GM12892 (cell line): ENCODE results near the gene ABCA5.
A peak's percentile ranks its signal among the peaks of the same experiment; 100 is the strongest.
"Not testable (repeated sequence)": the region's sequence is repeated elsewhere in the genome, so short reads cannot be mapped to it uniquely, and the experiment has no call there.

Experiments
- DNase-seq: peaks from one replicate; pipeline ENCODE4 v3.0.0; 2011; ENCODE audit not compliant: insufficient read length
- FAIRE-seq: peaks from 2 replicates; lab custom pipeline; 2011; peaks lifted over from hg19 to GRCh38; lab: Jason Lieb, UNC
- POLR2A ChIP-seq: IDR thresholded peaks from 2 replicates; pipeline ENCODE4 v1.6.1; 2011; ENCODE audit warnings: low read depth, low read length, control low read depth
- POLR2AphosphoS5 ChIP-seq: IDR thresholded peaks from 2 replicates; pipeline ENCODE4 v1.6.1; 2011; ENCODE audit warnings: low read depth, low read length, control low read depth
- TAF1 ChIP-seq: IDR thresholded peaks from 2 replicates; pipeline ENCODE4 v1.6.1; 2011; ENCODE audit warnings: low read depth, mild to moderate bottlenecking, control low read depth, low read length, borderline replicate concordance

ABCA5 gene

DNA sequence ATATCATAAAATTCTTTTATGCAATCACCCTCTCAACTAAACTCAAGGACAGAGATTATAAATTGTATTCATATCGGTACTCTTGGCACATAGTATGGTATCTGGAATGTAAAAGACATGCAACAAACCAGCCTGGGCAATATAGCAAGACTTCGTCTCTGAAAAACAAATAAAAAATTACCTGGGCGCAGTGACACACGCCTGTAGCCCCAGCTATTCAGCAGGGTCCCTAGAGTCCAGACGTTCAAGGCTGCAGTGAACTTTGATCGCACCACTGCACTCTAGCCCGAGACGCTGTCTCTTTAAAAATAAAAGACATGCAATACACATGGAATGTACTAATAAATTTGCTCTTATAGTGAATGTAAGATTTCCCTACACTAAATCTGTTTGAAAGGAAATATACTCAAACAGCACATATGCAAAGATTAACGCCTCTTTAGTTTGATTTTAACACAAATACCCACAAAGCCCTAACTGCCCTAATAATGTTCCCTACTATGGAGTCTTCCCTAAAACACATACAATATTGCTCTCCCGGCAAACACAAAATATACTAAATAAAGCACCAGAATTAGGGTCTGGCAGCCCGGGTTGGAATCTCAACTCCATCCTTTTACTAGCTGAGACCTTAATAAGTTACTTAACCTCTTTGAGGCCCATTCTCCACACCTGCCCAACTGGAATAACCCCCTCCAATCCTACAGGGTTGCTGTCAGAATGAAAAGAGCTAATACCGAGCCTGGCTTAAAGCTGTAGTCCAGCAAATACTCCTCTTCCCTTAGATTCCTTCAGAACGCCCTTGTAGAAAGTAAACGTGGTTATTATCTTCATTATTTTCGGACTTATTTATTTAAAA, 1.2 kb downstream of the ABCA5 start:
- no peak for DNase-seq
- TF ChIP-seq TAF1 (no peak), POLR2A (no peak)
- FAIRE-seq = peak; percentile 24

DNA sequence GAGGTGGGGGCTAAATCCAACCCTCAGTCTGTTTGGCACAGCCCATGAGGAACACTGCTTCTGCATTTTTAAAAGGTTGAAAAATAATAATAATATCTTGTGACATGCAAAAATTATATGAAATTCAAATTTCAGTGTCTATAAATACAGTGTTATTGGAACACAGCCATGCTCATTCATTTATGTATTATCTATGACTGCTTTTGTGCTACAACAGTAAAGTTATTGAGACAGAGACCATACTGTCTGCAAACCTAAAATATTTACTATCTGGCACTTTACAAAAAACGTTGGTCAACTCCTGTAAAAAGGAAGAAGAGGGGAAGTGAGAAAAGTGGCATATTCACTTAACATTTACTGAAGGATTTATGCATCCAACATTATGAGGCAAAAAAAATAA, 3.1 kb downstream of the ABCA5 start:
- no peak for FAIRE-seq
- TF ChIP-seq TAF1 = no peak
- no peak for TF ChIP-seq POLR2A
- no peak for TF ChIP-seq POLR2AphosphoS5
- no peak for DNase-seq

DNA sequence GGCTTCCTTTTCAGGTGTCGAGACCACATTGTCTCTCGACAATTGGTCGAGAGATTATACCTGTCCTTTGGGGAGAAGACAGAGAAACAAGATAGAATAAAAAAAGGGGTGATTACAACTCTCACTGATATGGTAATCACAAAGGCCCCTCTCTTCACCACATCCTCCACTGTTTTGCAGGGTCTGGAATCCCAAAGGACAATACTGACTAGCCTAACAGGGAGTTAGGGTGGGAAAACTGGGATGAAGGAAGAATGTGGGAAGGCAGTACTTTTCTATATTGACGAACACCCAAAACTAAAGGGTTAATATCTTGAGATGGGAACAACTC, 6.1 kb downstream of the ABCA5 start:
- TF ChIP-seq POLR2AphosphoS5 (no peak), TAF1 (no peak), POLR2A (no peak)
- DNase-seq (no peak), FAIRE-seq (peak; percentile 9)

DNA sequence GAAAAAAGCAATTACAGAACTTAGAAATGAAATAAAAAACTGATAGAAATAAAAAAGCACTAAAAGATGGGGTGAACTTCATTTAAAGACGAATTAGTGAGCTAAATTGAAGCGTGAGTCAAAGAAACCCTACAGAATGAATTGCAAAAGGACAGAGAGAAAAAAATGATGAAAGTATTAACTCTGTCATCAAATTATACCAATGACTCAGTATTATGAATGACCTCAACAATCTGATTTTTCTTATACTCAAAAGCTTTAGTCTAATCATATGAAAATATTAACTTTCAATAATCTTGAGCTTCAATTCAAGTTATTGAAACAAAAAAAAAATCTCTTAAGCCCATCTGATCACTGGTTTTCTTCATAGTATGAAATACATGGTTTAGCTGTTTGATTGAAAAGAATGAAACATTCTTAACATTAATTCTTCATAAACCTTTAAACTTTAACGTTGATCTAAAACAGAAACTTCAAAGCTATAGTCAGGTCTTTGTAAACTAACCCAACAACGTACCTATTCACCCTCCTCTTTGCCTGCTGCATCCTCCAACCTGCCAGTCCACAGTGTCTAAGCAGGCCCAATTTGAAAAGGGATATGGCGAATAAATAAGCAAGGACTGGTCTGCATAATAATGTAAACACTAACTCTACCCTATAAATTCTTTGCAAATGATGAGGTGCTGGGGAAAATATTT, 6.6 kb downstream of the ABCA5 start:
- no peak for TF ChIP-seq POLR2AphosphoS5
- no peak for TF ChIP-seq POLR2A
- TF ChIP-seq TAF1 = no peak
- DNase-seq (no peak), FAIRE-seq (no peak)

DNA sequence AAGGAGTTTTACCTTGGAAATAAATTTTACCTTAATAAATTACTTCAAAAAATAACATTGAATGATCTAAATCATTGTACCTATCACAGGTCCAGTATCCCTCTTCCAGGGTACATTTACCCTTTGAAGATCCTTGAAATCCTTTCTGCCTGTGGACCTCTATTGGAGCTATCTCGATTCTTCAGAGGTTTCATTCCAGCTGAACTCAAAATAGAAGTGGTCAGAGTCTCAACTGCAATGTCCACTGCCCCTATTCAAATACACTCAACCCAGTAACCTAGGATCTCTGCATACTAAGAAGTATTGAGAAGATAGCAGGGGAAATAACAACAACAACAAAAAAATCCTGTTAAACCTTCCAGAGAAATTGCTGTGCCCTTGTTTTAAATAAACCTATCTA, 9.3 kb downstream of the ABCA5 start:
- no peak for DNase-seq
- no peak for FAIRE-seq
- TF ChIP-seq POLR2A = no peak
- no peak for TF ChIP-seq TAF1
- no peak for TF ChIP-seq POLR2AphosphoS5

DNA sequence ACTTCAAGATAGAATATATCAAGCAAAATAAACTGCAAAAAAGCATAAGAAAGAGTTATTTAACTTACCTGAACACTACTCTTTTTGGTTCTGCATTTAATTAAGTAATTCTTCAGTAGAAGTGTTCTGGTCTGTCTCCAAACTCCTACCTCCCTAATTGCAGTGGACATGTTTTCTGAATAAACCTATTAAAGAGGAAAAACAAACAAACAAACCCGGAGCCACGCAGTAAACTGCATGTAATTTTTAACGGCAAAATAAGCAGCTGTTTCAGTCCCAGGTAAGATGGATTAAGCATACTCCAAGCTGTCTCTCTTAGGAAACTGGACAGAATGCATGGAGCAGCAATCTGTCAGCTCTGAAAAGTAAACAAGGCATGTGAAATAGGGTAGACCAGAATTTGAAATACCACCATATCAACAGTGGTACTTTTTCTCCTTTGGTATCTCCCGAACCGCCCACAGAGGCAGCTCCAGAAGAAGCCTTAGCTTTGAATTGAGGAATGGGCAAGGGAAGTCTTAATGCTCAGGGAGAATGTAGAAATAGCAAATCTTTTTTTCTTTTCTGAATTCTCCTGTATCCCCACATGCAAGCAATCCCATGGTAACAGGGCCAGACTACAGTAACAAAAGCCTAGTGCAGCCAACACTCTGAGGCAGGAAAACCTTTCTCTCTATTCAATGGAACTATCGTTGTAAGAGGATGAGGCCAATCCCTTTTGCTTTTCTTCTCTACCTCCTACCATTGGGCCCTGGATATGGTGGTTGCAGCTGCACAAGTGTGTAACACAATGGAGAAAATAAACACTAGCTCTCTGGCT, 12.5 kb downstream of the ABCA5 start:
- DNase-seq (no peak), FAIRE-seq (no peak)
- TF ChIP-seq POLR2AphosphoS5 (no peak), POLR2A (no peak), TAF1 (no peak)

DNA sequence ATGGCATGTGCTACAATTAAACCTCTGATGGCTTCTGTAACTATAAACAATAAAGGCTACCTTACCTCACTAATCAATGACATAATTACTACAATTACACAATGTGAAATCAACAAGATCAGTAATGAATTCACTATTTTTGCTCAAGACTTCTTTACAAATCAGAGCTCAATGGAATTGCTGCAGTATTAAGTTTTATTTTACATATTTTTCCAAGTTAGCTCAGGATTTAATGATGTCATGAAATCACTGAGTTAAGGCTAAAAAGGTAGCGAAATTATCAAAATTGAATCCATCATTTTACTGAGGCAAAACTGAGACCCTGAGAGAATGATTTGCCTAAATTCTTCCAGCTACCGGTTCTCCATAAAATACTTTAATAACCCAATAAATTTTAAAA, 21.8 kb downstream of the ABCA5 start:
- DNase-seq = no peak
- TF ChIP-seq TAF1 = no peak
- no peak for TF ChIP-seq POLR2AphosphoS5
- TF ChIP-seq POLR2A = no peak
- no peak for FAIRE-seq

DNA sequence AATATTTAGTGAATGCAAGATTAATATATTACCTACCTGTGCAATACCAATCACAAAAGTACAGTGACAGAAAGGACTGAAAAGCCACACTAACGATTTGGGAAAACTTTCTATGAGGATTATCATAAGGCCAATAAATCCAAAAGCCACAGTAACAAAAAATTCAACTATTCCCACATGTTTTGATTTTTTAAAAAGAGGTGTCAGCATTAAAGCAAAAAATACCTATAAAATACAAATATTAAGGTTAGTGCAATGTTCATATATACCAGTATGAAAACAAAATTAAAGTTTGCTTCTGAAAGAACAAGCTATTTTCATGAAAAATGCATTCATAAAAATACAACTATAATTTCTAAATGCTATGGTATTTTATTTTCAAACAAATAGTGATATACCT, 24.3 kb downstream of the ABCA5 start:
- no peak for DNase-seq
- FAIRE-seq = no peak

DNA sequence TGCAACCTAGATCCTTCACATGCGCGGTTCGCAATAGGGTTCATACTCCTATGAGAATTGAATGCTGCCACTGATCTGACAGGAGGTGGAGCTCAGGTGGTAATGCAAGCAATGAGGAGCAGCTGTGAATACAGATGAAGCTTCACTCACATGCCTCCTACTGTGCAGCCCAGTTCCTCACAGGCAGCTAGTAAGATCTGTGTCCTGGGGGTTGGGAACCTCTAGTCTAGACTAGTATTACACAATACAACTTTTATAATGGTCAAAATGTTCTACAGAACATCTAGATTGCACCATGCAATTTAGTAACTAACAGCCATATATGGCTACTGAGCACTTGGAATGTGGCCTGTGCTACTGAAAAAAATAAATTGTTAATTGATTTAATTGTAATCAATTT, 26.7 kb downstream of the ABCA5 start:
- TF ChIP-seq POLR2AphosphoS5 (no peak), POLR2A (no peak), TAF1 (no peak)
- DNase-seq = no peak
- no peak for FAIRE-seq

More for the DNA sequence above, 24.3 kb downstream of the ABCA5 start:
- TF ChIP-seq TAF1 = no peak
- no peak for TF ChIP-seq POLR2A
- no peak for TF ChIP-seq POLR2AphosphoS5

DNA sequence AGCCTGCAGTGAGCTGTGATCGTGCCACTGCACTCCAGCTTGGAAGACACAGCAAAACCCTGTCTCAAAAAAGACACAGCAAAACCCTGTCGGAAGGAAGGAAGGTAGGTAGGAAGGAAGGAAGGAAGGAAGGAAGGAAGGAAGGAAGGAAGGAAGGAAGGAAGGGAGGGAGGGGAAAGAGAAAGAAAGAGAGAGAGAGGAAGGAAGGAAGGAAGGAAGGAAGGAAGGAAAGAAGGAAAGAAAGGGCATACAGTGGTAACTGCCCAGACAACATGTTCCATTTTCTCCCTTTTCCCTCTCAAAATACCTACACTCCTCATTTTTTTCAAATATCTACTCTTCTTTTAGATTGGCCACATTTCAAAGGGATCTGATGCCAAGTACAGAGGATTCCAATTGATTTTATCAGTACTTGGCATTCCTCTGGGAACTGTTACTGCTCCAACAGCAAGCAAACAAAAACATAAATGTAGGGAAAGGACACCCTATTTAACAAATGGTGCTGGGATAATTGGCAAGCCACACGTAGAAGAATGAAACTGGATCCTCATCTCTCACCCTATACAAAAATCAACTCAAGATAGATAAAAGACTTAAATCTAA, 28.7 kb downstream of the ABCA5 start:
- not testable (repeated sequence) for DNase-seq, FAIRE-seq

DNA sequence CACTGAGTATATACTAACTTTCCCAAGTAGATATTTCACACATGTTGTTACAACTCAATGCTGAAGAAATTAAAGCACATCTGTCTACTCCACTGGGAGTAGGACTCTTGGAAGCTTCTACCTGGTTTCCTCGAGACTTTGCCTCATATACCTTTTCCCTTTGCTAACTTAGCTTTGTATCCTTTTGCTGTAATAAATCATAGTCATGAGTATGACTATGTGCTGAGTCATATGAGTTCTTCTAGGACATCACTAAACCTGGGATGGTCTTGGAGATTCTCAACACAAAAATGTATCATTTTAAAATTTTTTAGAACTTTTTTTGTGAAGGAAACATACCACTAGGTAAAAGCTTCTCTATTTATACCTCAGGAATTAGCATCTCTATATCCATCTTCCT, 39.8 kb downstream of the ABCA5 start:
- FAIRE-seq (no peak), DNase-seq (no peak)
- TF ChIP-seq POLR2AphosphoS5 (no peak), POLR2A (no peak), TAF1 (no peak)
